GM19395 (cell line): ENCODE data around the gene MDP1.

Experiments used
- ATAC-seq: cut with Tn5 transposase; IDR thresholded peaks from one replicate; pipeline ENCODE4 v1.9.1; 2021; ENCODE audit warnings: mild to moderate bottlenecking, moderate library complexity; ENCODE audit not compliant: unreplicated experiment

Gene MDP1

GRCh38 chr14:24215495-24216344 lies at the start of gene MDP1:
MDP1 (minus strand) TSS chr14:24216066; CDS start chr14:24215955, 111 bp downstream.
- ATAC-seq = peak; percentile 68

DNA sequence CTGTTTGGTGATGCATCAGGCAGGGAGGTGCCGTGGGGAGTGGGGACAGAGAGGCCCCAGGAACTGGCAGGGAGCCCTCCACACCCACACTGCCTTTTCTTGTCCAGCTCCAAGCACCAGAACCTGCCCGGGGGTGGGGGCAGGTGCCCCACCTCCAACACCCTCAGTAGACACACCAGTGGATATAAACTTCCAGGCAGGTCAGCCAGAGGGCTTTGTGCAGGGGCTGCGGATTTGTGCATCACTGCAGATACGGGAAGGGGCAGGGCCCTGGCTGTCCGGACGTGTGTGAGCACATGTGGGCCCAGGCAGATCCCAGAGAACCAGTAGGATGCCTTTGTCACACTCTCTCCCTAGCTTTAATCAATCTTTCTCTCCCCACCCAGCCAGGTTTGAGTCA lies 48.4 kb upstream of the MDP1 start:
- ATAC-seq = no peak

DNA sequence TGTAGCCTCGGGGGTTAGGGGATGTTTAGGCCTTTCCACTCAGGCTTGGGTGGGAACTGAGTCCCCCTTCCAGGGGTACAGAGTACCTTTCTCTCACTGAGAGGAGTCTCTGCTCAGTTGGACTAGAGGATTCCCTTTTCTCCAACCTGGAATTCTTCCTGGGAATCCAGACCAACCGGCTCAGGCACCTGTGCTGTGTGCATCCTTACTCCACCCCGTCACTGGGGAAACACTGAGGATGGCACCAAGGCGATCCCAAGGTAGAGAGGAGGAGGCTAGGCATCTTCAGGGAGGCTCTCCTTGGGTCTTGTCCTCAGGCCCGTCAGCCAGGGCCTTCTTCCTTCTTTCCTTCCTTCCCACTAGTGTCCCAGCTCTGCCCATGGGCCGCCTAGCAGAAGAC lies 48.0 kb upstream of the MDP1 start:
- no peak for ATAC-seq

GRCh38 chr14:24262821-24263733 lies 47.2 kb upstream of the MDP1 start, which contains the start of gene TGM1:
TGM1 (minus strand) TSS chr14:24263177; CDS start chr14:24262352, 825 bp downstream.
- no peak for ATAC-seq

GRCh38 chr14:24261969-24262327 lies 46.1 kb upstream of the MDP1 start:
- ATAC-seq = no peak

- ATAC-seq = no peak
These were observed 45.5 kb upstream of the MDP1 start for GRCh38 chr14:24261256-24261968.

DNA sequence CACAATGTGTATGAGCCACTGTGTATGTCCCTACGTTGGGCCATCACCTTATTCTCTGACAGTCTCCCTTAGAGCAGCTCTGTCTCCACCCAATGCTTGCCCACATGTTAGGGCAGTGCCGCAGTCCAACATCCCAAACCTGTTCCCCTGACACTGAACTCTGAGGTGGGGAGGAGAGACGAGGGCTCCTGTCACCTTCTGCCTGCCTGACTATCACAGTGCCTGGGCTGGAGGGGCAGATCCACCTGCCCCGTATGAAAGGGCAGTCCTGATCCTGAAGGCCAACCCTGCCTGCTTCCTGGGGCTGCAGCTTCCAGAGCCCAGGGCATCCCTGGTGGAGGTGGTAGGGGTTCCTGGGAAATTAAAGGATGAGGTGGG lies 44.9 kb upstream of the MDP1 start:
- no peak for ATAC-seq

GRCh38 chr14:24260026-24260779 lies 44.3 kb upstream of the MDP1 start:
- no peak for ATAC-seq

- no peak for ATAC-seq
These were observed 43.6 kb upstream of the MDP1 start for GRCh38 chr14:24259282-24260025.

DNA sequence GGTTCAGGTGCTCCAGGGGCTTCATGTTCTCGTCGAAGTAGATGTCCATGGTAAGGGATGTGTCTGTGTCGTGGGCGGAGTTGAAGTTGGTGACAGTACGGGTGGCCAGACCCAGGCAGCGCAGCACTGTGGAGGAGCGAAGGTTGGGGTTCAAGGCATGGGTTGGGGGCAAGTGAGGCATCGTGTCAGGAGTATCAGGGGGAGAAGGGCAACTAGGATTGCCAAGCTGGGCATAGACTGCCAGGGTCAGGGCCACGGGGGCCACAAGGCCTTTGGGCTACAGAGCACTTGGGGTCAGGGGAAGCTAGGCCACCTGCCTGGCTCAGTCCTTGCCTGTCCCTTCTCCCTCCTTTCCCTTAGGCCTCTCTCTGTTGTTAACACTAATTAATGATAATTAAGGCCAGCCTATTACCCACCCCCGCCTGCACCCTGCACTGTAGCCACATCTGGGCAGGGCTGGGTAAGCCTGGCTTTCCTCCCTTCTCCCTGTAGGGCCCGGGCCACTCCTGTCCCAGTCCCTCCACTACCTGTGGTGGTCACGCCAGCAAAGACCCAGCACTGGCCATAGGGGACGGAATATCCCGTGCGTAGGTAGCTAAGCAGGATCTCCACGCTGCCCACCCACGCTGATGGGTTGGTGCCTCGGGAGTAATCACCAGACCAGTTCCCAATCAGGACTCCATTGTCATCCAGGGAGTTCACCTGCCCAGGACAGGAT lies 42.8 kb upstream of the MDP1 start:
- ATAC-seq = no peak

DNA sequence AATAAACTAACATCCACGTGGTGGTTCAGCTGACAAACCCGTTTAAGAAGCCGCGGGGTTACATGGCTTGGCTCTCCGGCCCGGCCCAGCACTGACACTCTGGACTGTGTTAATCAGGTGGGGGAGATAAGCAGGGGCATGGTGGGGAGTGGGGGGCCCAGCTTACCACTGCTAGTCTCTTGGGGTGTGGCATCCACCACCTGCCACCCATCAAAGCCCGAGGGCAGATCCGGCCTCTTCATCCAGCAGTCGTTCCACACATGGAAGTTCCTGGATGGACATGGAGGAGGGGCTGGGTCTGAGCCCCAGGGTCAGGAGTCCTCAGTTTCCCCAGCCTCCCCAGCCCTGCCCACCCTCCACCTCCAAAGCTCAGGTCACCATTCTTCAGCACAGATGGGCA lies 42.3 kb upstream of the MDP1 start:
- no peak for ATAC-seq

- ATAC-seq = no peak
These were observed 41.1 kb upstream of the MDP1 start for GRCh38 chr14:24256960-24257359.

- ATAC-seq = no peak
These were observed 40.3 kb upstream of the MDP1 start for GRCh38 chr14:24255931-24256711.

- ATAC-seq = no peak
These were observed 39.6 kb upstream of the MDP1 start for GRCh38 chr14:24255438-24255837.

DNA sequence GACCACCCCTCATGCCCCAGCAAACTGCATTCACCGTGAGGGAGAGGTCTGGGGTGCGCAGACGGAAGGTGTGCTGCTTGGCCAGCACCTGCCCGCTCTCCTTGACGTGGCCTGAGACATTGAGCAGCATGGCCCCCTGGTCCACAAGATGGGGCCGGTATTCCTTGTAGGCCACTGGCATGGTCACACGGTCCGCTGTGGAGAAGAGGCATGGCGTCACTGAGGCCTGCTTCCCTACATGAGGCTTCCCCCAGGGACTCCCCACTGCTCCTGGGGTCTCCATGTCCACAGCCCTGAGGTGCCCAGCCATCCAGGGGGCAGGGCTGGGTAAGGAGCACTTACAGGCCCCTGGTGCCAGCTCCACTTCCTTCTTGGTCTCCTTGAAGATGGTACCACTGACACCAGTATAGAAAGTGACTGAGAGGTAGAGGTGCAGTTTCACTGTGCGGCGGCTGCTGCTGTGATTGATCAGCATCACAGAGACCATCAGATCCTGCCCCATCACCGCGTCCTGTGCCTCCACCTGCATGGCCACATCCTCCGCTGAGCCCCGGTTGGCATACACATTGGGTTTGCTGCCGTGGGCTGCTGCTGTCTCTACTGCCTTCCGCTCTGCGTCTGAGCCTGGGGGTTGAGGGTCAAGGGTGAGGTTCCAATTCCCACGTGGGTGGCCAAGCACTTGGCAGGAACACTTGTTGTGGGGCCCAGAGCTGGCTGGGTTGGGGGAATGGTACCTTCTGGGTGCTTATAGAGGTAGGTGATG lies 38.9 kb upstream of the MDP1 start:
- no peak for ATAC-seq

DNA sequence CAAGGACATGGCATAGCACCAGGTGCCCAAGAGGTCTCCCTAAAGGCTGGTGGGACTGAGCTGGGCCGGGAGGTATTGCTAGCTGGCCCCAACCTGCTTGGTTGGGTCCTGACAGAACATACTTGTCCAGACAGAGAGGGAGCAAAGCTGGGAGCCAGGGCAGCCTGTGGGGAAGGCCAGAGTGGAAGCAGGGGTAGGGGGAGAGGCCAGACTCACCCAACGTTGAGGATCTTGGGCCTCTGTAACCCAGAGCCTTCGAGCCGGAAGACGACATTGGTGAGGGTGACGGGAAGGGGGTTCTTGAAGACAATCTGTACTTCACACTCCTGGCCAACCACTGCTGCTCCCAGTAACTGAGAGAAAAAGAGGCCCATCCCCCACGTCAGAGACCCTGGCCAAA lies 38.1 kb upstream of the MDP1 start:
- no peak for ATAC-seq

DNA sequence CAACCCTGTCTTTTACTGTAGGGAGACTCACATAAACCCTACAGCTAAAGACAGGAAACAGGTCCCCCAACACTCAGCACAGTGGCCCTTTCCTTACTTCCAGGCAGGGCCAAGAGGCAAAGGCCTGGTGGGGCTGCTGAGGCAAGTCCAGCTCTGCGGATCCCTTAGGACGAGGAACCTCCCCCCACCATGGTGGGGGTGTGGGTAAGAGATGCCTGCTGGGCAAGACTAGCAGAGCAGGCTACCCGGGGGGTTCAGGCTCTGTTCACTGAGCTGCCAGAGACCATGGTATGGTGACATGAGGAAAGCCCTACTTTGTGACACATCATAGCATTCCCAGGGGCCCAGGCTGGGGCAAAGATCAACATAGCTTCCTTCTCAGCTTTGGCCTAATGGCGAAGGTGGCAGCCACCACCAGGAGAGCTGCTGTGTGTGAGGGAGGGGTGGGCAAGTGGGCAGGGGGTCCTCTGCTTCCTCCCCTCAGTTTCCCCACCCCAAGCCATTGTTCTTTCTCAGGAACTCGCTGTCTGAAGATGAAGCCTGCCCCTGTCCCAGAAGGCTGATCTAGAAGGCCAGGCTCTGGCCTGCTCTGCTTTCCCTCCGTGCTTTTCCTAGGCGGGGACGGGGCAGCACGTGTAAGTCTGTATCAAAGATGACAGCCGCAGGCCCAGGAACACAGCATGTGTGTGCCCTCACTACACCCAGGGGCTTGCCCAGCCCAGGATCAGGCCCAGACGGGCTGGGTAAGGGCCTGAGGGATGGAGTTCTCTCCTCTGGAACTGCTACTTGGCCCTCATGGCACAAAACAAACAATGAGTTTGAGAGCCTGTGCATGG lies 36.6 kb upstream of the MDP1 start:
- no peak for ATAC-seq
